Measurements from ENCODE around the gene ZNF417. TPM values are rescaled to one million over a fixed set of nuclear protein-coding genes. Genes with fewer than 3 reads are reported as not detected.

Gene ZNF417
- total and polyA plus RNA-seq, 2 of the 8 experiments (the other 6 are each of a cell fraction or from before 2014, with no cell fraction given) = 5.4 to 19.2 TPM

DNA sequence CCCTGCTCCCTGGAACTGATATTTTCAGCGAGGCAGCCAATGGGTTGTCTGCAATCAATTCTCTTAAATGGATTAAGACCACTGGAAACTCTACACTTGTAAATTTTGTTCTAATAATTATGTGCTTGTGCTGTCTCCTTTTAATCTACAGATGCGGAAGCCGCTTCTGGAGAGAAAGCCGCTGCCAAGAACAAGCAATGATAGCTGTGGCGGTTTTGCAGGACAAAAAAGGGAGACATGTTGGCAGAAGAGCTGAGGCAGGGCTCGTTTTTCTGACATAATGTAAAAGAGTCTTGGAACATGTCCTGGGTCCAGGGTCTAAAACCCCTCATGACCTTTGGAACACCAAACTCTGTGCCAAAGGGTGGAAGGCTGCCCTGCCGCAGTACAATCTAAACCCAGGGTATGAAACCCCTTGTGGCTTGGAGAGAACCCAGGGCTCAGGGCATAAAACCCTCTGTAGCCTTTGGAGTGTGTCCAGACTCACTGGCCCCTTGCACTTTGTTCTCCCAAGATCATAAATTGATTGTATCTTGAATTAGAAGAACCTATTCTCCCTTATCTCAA is 12.7 kb downstream of the ZNF417 start (continued):
- TF ChIP-seq, protein P1, sequence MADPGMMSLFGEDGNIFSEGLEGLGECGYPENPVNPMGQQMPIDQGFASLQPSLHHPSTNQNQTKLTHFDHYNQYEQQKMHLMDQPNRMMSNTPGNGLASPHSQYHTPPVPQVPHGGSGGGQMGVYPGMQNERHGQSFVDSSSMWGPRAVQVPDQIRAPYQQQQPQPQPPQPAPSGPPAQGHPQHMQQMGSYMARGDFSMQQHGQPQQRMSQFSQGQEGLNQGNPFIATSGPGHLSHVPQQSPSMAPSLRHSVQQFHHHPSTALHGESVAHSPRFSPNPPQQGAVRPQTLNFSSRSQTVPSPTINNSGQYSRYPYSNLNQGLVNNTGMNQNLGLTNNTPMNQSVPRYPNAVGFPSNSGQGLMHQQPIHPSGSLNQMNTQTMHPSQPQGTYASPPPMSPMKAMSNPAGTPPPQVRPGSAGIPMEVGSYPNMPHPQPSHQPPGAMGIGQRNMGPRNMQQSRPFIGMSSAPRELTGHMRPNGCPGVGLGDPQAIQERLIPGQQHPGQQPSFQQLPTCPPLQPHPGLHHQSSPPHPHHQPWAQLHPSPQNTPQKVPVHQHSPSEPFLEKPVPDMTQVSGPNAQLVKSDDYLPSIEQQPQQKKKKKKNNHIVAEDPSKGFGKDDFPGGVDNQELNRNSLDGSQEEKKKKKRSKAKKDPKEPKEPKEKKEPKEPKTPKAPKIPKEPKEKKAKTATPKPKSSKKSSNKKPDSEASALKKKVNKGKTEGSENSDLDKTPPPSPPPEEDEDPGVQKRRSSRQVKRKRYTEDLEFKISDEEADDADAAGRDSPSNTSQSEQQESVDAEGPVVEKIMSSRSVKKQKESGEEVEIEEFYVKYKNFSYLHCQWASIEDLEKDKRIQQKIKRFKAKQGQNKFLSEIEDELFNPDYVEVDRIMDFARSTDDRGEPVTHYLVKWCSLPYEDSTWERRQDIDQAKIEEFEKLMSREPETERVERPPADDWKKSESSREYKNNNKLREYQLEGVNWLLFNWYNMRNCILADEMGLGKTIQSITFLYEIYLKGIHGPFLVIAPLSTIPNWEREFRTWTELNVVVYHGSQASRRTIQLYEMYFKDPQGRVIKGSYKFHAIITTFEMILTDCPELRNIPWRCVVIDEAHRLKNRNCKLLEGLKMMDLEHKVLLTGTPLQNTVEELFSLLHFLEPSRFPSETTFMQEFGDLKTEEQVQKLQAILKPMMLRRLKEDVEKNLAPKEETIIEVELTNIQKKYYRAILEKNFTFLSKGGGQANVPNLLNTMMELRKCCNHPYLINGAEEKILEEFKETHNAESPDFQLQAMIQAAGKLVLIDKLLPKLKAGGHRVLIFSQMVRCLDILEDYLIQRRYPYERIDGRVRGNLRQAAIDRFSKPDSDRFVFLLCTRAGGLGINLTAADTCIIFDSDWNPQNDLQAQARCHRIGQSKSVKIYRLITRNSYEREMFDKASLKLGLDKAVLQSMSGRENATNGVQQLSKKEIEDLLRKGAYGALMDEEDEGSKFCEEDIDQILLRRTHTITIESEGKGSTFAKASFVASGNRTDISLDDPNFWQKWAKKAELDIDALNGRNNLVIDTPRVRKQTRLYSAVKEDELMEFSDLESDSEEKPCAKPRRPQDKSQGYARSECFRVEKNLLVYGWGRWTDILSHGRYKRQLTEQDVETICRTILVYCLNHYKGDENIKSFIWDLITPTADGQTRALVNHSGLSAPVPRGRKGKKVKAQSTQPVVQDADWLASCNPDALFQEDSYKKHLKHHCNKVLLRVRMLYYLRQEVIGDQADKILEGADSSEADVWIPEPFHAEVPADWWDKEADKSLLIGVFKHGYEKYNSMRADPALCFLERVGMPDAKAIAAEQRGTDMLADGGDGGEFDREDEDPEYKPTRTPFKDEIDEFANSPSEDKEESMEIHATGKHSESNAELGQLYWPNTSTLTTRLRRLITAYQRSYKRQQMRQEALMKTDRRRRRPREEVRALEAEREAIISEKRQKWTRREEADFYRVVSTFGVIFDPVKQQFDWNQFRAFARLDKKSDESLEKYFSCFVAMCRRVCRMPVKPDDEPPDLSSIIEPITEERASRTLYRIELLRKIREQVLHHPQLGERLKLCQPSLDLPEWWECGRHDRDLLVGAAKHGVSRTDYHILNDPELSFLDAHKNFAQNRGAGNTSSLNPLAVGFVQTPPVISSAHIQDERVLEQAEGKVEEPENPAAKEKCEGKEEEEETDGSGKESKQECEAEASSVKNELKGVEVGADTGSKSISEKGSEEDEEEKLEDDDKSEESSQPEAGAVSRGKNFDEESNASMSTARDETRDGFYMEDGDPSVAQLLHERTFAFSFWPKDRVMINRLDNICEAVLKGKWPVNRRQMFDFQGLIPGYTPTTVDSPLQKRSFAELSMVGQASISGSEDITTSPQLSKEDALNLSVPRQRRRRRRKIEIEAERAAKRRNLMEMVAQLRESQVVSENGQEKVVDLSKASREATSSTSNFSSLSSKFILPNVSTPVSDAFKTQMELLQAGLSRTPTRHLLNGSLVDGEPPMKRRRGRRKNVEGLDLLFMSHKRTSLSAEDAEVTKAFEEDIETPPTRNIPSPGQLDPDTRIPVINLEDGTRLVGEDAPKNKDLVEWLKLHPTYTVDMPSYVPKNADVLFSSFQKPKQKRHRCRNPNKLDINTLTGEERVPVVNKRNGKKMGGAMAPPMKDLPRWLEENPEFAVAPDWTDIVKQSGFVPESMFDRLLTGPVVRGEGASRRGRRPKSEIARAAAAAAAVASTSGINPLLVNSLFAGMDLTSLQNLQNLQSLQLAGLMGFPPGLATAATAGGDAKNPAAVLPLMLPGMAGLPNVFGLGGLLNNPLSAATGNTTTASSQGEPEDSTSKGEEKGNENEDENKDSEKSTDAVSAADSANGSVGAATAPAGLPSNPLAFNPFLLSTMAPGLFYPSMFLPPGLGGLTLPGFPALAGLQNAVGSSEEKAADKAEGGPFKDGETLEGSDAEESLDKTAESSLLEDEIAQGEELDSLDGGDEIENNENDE (IDR thresholded peaks at IDR 0.05; ENCODE audit: insufficient replicate concordance, low read length) = no peak
- TF ChIP-seq TAF1 (IDR thresholded peaks at IDR 0.05; ENCODE audit: low read depth, low read length) (no peak), KDM4A (IDR thresholded peaks at IDR 0.05; ENCODE audit: low read depth, low read length, severe bottlenecking) (no peak), E2F6 (IDR thresholded peaks at IDR 0.05) (no peak), CHD2 (IDR thresholded peaks at IDR 0.05; ENCODE audit: low read length) (no peak), CTBP2 (IDR thresholded peaks at IDR 0.05; ENCODE audit: borderline replicate concordance, insufficient read depth, insufficient read length, low read length) (no peak)
